Stimulated activated memory B cell treated with anti-CD40 and anti-IgM and Interleukin-4, amounts not matched to agents 10 μg/mL and 1 μg/mL and 100 μg/mL, for 72 hours (primary cell): Measurements from ENCODE around the gene CDKAL1.

Source experiments
- ATAC-seq: fragments of 150-1000 bp; cut with Tn5 transposase; 2 replicates; pipeline ENCODE4 v1.10.0; 2021
- H3K27ac Mint-ChIP-seq: one replicate; pipeline ENCODE4 v1.8.0; 2022; ENCODE audit warnings: mild to moderate bottlenecking, mixed read lengths
- H3K27me3 Mint-ChIP-seq: one replicate; pipeline ENCODE4 v1.8.0; 2022; ENCODE audit warnings: mixed read lengths
- H3K36me3 Mint-ChIP-seq: one replicate; pipeline ENCODE4 v1.8.0; 2022; ENCODE audit warnings: mixed read lengths
- H3K4me1 Mint-ChIP-seq: one replicate; pipeline ENCODE4 v1.8.0; 2022; ENCODE audit warnings: mixed read lengths
- H3K4me3 Mint-ChIP-seq: one replicate; pipeline ENCODE4 v1.8.0; 2022; ENCODE audit warnings: mild to moderate bottlenecking, moderate library complexity, mixed read lengths
- H3K9me3 Mint-ChIP-seq: one replicate; pipeline ENCODE4 v1.8.0; 2022; ENCODE audit warnings: mixed read lengths

Gene CDKAL1

DNA sequence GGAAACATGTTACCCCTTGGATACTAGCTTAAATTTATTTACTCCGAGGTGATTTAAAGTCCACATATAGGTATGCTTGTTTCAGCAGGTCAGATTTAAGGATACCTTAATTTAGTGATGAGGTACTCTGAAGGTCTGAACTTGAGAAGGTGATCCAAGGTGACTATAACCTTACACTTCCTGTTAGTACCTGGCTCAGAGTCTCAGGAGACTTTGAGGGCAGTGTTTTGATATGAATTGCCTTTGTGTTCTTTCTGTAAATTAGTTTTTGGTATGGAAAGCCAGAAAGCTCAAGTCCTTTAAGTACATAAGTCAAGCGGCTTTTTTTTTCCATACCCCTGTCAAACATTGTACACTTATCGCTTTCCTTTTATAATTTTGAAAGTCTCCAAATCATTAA, 489.0 kb downstream of the CDKAL1 start:
- Mint-ChIP-seq H3K27me3 (no peaks in the 10 kb centered on the region), H3K9me3 (no peaks in the 10 kb centered on the region), H3K36me3 (peaks cover 13% of the 10 kb centered on the region), H3K4me3 (no peak overlapping the region), H3K4me1 (peaks cover 15% of the 10 kb centered on the region), H3K27ac (peak overlapping the region; percentile 86)
- peak; percentile 49 for ATAC-seq

DNA sequence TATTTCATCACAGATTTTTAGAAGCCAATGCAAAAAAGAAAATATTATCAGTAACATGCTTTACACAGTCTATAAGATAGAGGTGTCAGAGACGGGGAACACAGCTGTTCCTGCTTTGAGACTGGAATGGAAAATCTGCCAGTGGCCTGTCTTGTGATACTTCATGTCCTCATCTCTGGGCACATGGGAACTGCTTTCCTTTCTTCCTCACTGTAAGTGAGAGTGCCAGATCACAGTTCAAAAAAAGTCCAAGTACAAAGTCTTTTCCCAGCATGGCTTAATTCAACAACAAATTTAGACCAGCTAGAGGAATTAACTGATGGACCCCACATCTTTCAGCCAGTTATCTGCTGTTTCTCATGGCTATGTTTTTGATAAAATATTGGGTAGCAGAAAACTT, 490.4 kb downstream of the CDKAL1 start:
- no peak overlapping the region for H3K27ac Mint-ChIP-seq
- H3K27me3 Mint-ChIP-seq, result no peaks in the 10 kb centered on the region
- H3K4me1 Mint-ChIP-seq, result peaks cover 15% of the 10 kb centered on the region
- ATAC-seq, result no peak
- no peak overlapping the region for H3K4me3 Mint-ChIP-seq
- no peaks in the 10 kb centered on the region for H3K9me3 Mint-ChIP-seq
- peaks cover 18% of the 10 kb centered on the region for H3K36me3 Mint-ChIP-seq

DNA sequence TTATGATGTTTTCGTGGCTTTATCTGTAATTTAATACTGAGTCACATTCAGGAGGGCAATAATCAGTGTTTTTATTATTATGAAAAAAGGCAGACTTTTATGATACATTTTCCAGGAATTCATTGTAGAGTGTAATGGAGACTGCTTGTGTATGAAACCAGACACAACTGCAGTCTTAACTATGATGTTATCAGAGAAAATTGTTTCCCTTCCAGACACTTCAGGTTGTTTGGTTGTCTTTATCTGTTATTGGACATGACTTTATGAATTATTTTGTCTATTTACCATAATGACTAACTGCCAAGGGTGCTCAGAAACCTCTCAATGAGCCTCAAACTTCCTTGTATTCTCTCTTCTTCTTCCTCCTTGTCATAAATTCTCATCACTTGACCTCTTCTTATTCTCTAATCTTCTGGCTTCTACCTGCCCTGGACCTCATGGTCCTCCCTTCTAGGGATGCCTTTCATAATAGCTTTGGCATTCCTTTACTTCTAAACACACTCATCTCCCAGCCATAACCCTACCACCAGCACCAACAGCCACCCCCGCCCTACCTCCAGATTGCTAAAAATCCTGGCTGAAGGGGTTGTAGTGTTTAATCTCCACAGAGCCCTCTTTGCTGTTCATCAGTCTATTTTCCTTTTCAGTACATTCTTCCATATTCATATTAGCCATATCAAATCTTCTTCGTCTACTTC, 492.5 kb downstream of the CDKAL1 start:
- Mint-ChIP-seq H3K4me3 (no peak overlapping the region), H3K9me3 (no peaks in the 10 kb centered on the region), H3K27me3 (no peaks in the 10 kb centered on the region), H3K27ac (no peak overlapping the region), H3K4me1 (peaks cover 15% of the 10 kb centered on the region), H3K36me3 (peaks cover 18% of the 10 kb centered on the region)
- no peak for ATAC-seq

GRCh38 chr6:21027507-21027906, 493.2 kb downstream of the CDKAL1 start:
- H3K4me3 Mint-ChIP-seq, result no peak overlapping the region
- H3K4me1 Mint-ChIP-seq, result peaks cover 11% of the 10 kb centered on the region
- no peak overlapping the region for H3K27ac Mint-ChIP-seq
- no peaks in the 10 kb centered on the region for H3K9me3 Mint-ChIP-seq
- H3K36me3 Mint-ChIP-seq, result peaks cover 18% of the 10 kb centered on the region
- ATAC-seq, result no peak
- no peaks in the 10 kb centered on the region for H3K27me3 Mint-ChIP-seq

GRCh38 chr6:21031182-21031581, 496.9 kb downstream of the CDKAL1 start:
- H3K27ac Mint-ChIP-seq, result no peak overlapping the region
- no peak overlapping the region for H3K4me3 Mint-ChIP-seq
- H3K4me1 Mint-ChIP-seq, result no peaks in the 10 kb centered on the region
- H3K9me3 Mint-ChIP-seq, result no peaks in the 10 kb centered on the region
- ATAC-seq, result no peak
- peaks cover 29% of the 10 kb centered on the region for H3K36me3 Mint-ChIP-seq
- no peaks in the 10 kb centered on the region for H3K27me3 Mint-ChIP-seq

DNA sequence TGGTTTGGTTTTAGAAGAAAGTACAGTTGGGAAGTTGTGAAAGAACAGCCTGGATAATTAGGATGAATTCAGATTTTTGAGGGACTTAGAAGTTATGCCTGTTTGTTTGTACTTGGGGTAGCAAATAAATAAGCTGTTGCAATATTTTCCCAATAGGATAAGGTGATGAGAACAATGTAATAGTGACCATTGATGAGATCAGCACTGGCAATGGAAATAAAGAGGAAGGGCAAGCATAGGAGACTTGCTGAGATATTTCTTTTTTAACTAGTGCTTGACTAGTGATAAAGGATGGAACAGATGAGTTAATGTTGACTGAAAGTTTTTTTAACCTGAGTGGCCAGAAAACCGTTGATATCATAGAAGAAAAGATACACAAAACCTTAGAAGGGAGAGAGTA, 498.8 kb downstream of the CDKAL1 start:
- no peak overlapping the region for H3K27ac Mint-ChIP-seq
- no peaks in the 10 kb centered on the region for H3K27me3 Mint-ChIP-seq
- no peaks in the 10 kb centered on the region for H3K9me3 Mint-ChIP-seq
- H3K4me1 Mint-ChIP-seq, result peaks cover 16% of the 10 kb centered on the region
- H3K4me3 Mint-ChIP-seq, result no peak overlapping the region
- peaks cover 23% of the 10 kb centered on the region for H3K36me3 Mint-ChIP-seq
- no peak for ATAC-seq

DNA sequence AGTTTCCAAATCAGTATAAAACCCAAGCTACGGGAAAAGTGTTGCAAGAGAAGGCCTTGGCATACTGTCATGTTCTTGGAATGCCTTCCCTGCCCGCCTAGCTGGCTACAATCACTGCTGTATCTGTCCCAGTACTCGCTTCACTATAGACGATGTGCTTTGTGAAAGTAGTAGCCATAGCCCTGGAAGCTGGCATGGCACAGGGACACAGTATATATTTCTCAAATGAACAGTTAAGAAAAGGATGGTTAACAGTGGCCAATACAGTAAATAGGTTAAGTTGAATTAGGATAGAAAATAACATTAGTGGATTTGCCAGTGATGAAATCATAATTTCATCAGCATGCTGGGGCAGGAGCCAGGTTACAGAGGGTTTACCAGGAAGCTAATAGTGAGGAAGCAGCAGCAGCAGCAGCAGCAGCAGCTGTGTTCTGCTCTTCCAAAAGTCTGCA, 499.3 kb downstream of the CDKAL1 start:
- no peak for ATAC-seq
- Mint-ChIP-seq H3K4me3 (no peak overlapping the region), H3K9me3 (no peaks in the 10 kb centered on the region), H3K4me1 (peaks cover 19% of the 10 kb centered on the region), H3K36me3 (peaks cover 23% of the 10 kb centered on the region), H3K27ac (no peak overlapping the region), H3K27me3 (no peaks in the 10 kb centered on the region)

- H3K4me3 Mint-ChIP-seq, result no peak overlapping the region
- no peaks in the 10 kb centered on the region for H3K27me3 Mint-ChIP-seq
- H3K36me3 Mint-ChIP-seq, result peaks cover 20% of the 10 kb centered on the region
- peaks cover 19% of the 10 kb centered on the region for H3K4me1 Mint-ChIP-seq
- no peak for ATAC-seq
- H3K27ac Mint-ChIP-seq, result no peak overlapping the region
- no peaks in the 10 kb centered on the region for H3K9me3 Mint-ChIP-seq
Measured at GRCh38 chr6:21034345-21034744, 500.1 kb downstream of the CDKAL1 start.

GRCh38 chr6:21037453-21037852, 503.2 kb downstream of the CDKAL1 start:
- Mint-ChIP-seq H3K36me3 (peaks cover 21% of the 10 kb centered on the region), H3K27ac (no peak overlapping the region), H3K9me3 (no peaks in the 10 kb centered on the region), H3K4me3 (no peak overlapping the region), H3K27me3 (no peaks in the 10 kb centered on the region), H3K4me1 (peaks cover 19% of the 10 kb centered on the region)
- peak; percentile 78 for ATAC-seq

GRCh38 chr6:21039926-21040325, 505.7 kb downstream of the CDKAL1 start:
- no peak overlapping the region for H3K4me3 Mint-ChIP-seq
- no peaks in the 10 kb centered on the region for H3K9me3 Mint-ChIP-seq
- H3K27ac Mint-ChIP-seq, result no peak overlapping the region
- peaks cover 14% of the 10 kb centered on the region for H3K36me3 Mint-ChIP-seq
- ATAC-seq, result no peak
- no peaks in the 10 kb centered on the region for H3K27me3 Mint-ChIP-seq
- H3K4me1 Mint-ChIP-seq, result peaks cover 19% of the 10 kb centered on the region

- Mint-ChIP-seq H3K4me1 (no peaks in the 10 kb centered on the region), H3K36me3 (peaks cover 16% of the 10 kb centered on the region), H3K27ac (no peak overlapping the region), H3K27me3 (no peaks in the 10 kb centered on the region), H3K9me3 (no peaks in the 10 kb centered on the region), H3K4me3 (no peak overlapping the region)
- no peak for ATAC-seq
Measured at GRCh38 chr6:21045135-21045700, 511.0 kb downstream of the CDKAL1 start.

DNA sequence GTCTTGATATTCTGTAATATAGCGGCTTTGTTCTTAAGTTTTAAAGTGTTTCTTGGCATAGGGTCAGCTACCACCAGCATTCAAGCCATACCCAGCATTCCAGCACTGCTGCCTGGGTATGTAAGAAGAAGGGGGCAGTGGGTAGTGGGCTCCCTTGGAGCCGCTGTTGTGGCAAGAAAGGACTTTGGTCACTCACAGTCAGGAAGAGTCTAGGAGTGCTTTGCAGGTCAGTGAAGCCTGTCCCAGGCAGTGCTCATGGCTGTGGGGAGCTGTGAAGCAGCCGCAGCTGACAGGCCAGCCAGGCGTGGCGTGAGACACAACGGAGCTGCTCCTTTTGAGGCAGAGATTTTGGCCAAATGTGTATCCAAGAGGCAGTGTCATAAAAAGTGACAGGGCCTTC, 512.0 kb downstream of the CDKAL1 start:
- Mint-ChIP-seq H3K4me3 (no peak overlapping the region), H3K27ac (no peak overlapping the region), H3K36me3 (peaks cover 19% of the 10 kb centered on the region), H3K4me1 (no peaks in the 10 kb centered on the region), H3K9me3 (no peaks in the 10 kb centered on the region), H3K27me3 (no peaks in the 10 kb centered on the region)
- no peak for ATAC-seq

- Mint-ChIP-seq H3K9me3 (no peaks in the 10 kb centered on the region), H3K36me3 (peaks cover 20% of the 10 kb centered on the region), H3K27me3 (no peaks in the 10 kb centered on the region), H3K4me3 (no peak overlapping the region), H3K27ac (no peak overlapping the region), H3K4me1 (no peaks in the 10 kb centered on the region)
- ATAC-seq, result no peak
Measured at GRCh38 chr6:21048047-21048446, 513.8 kb downstream of the CDKAL1 start.

- no peaks in the 10 kb centered on the region for H3K27me3 Mint-ChIP-seq
- H3K27ac Mint-ChIP-seq, result no peak overlapping the region
- no peak for ATAC-seq
- H3K9me3 Mint-ChIP-seq, result no peaks in the 10 kb centered on the region
- no peak overlapping the region for H3K4me3 Mint-ChIP-seq
- no peaks in the 10 kb centered on the region for H3K4me1 Mint-ChIP-seq
- H3K36me3 Mint-ChIP-seq, result peaks cover 31% of the 10 kb centered on the region
Measured at GRCh38 chr6:21049148-21049547, 514.9 kb downstream of the CDKAL1 start.

GRCh38 chr6:21049572-21049971, 515.3 kb downstream of the CDKAL1 start:
- Mint-ChIP-seq H3K27ac (no peak overlapping the region), H3K9me3 (no peaks in the 10 kb centered on the region), H3K4me3 (no peak overlapping the region), H3K4me1 (no peaks in the 10 kb centered on the region), H3K27me3 (no peaks in the 10 kb centered on the region), H3K36me3 (peaks cover 32% of the 10 kb centered on the region)
- no peak for ATAC-seq

DNA sequence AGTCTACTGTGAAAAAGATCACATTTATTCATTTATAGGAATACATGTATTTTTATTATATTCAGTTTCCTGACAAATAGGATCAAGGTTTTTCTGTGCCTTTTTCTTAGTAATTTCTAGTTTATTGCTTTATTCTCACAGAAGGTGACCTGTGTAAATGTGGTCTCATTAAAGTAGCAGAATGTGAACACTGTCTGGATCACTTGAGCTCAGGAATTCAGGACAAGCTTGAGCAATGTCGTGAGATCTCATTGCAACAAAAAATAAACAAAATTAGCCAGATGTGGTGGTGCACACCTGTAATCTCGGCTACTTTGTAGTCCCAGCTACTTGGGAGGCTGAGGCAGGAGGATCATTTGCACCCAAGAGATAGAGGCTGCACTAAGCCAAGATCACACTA, 516.7 kb downstream of the CDKAL1 start:
- Mint-ChIP-seq H3K27ac (no peak overlapping the region), H3K27me3 (no peaks in the 10 kb centered on the region), H3K4me1 (peaks cover 3% of the 10 kb centered on the region), H3K9me3 (peaks cover 7% of the 10 kb centered on the region), H3K4me3 (no peak overlapping the region), H3K36me3 (peaks cover 40% of the 10 kb centered on the region)
- ATAC-seq, result no peak
